Stimulated activated naive B cell treated with anti-CD40 and anti-IgM and Interleukin-4, amounts not matched to agents 10 μg/mL and 1 μg/mL and 100 μg/mL, for 72 hours (primary cell): Measurements from ENCODE around the gene ABL1.

Source experiments
- ATAC-seq, 2 donors: fragments of 150-1000 bp; cut with Tn5 transposase; replicated peaks; 2 replicates each; pipeline ENCODE4 v1.10.0; 2021; ENCODE audit warnings: moderate library complexity in 1 of 2
- DNase-seq: peaks from one replicate; pipeline ENCODE4 v3.0.0; 2021
- H3K27ac Mint-ChIP-seq: one replicate; pipeline ENCODE4 v1.8.0; 2022; ENCODE audit warnings: mild to moderate bottlenecking, mixed read lengths
- H3K27me3 Mint-ChIP-seq, 2 donors: one replicate each; pipeline ENCODE4 v1.8.0; 2022; ENCODE audit warnings: mixed read lengths in 2 of 2
- H3K36me3 Mint-ChIP-seq, 2 donors: one replicate each; pipeline ENCODE4 v1.8.0; 2022; ENCODE audit warnings: mixed read lengths in 2 of 2, mild to moderate bottlenecking in 1 of 2
- H3K4me1 Mint-ChIP-seq, 2 donors: one replicate each; pipeline ENCODE4 v1.8.0; 2022; ENCODE audit warnings: mixed read lengths in 2 of 2, mild to moderate bottlenecking in 1 of 2
- H3K4me3 Mint-ChIP-seq, 2 donors: one replicate each; pipeline ENCODE4 v1.8.0; 2022; ENCODE audit warnings: mild to moderate bottlenecking in 2 of 2, mixed read lengths in 2 of 2, moderate library complexity in 1 of 2
- H3K9me3 Mint-ChIP-seq, 2 donors: one replicate each; pipeline ENCODE4 v1.8.0; 2022; ENCODE audit warnings: mixed read lengths in 2 of 2, mild to moderate bottlenecking in 1 of 2

The ABL1 gene

GRCh38 chr9:130900701-130901497, 65.8 kb downstream of the ABL1 start:
- Mint-ChIP-seq H3K4me3 (no peak overlapping the region), H3K9me3 (no peaks in the 10 kb centered on the region), H3K27ac (no peak overlapping the region), H3K27me3 (peaks cover 16 to 20% of the 10 kb centered on the region in 2 donors), H3K36me3 (no peaks in the 10 kb centered on the region), H3K4me1 (no peaks in the 10 kb centered on the region)
- DNase-seq (no peak), ATAC-seq (no peak)

GRCh38 chr9:130901498-130902203, 66.6 kb downstream of the ABL1 start:
- H3K27ac Mint-ChIP-seq = no peak overlapping the region
- H3K4me1 Mint-ChIP-seq = no peaks in the 10 kb centered on the region
- ATAC-seq (no peak), DNase-seq (no peak)
- H3K9me3 Mint-ChIP-seq = no peaks in the 10 kb centered on the region
- H3K4me3 Mint-ChIP-seq = no peak overlapping the region
- no peaks in the 10 kb centered on the region for H3K36me3 Mint-ChIP-seq
- H3K27me3 Mint-ChIP-seq = peaks cover 16 to 28% of the 10 kb centered on the region in 2 donors

- Mint-ChIP-seq H3K4me3 (no peak overlapping the region), H3K4me1 (no peaks in the 10 kb centered on the region), H3K9me3 (no peaks in the 10 kb centered on the region), H3K27ac (no peak overlapping the region), H3K27me3 (peaks cover 22 to 32% of the 10 kb centered on the region in 2 donors), H3K36me3 (no peaks in the 10 kb centered on the region)
- ATAC-seq (no peak), DNase-seq (no peak)
These were observed 67.4 kb downstream of the ABL1 start for GRCh38 chr9:130902204-130903185.

- DNase-seq (no peak), ATAC-seq (no peak)
- peaks cover 29 to 38% of the 10 kb centered on the region in 2 donors for H3K27me3 Mint-ChIP-seq
- H3K4me3 Mint-ChIP-seq = no peak overlapping the region
- H3K4me1 Mint-ChIP-seq = no peaks in the 10 kb centered on the region
- H3K27ac Mint-ChIP-seq = no peak overlapping the region
- H3K9me3 Mint-ChIP-seq = no peaks in the 10 kb centered on the region
- H3K36me3 Mint-ChIP-seq = no peaks in the 10 kb centered on the region
These were observed 68.4 kb downstream of the ABL1 start for GRCh38 chr9:130903194-130904069.

- ATAC-seq = no peak
- Mint-ChIP-seq H3K27me3 (peaks cover 29 to 40% of the 10 kb centered on the region in 2 donors), H3K4me1 (no peaks in the 10 kb centered on the region), H3K27ac (no peak overlapping the region), H3K4me3 (no peak overlapping the region), H3K36me3 (no peaks in the 10 kb centered on the region), H3K9me3 (no peaks in the 10 kb centered on the region)
- DNase-seq = no peak
These were observed 69.3 kb downstream of the ABL1 start for GRCh38 chr9:130904070-130905044.

GRCh38 chr9:130905125-130905901, 70.3 kb downstream of the ABL1 start:
- no peaks in the 10 kb centered on the region for H3K9me3 Mint-ChIP-seq
- H3K27ac Mint-ChIP-seq = no peak overlapping the region
- no peak for ATAC-seq
- peaks cover 28 to 35% of the 10 kb centered on the region in 2 donors for H3K27me3 Mint-ChIP-seq
- no peak for DNase-seq
- no peaks in the 10 kb centered on the region for H3K36me3 Mint-ChIP-seq
- H3K4me1 Mint-ChIP-seq = no peaks in the 10 kb centered on the region
- no peak overlapping the region for H3K4me3 Mint-ChIP-seq

- ATAC-seq (no peak), DNase-seq (no peak)
- no peaks in the 10 kb centered on the region for H3K4me1 Mint-ChIP-seq
- no peaks in the 10 kb centered on the region for H3K9me3 Mint-ChIP-seq
- no peak overlapping the region for H3K4me3 Mint-ChIP-seq
- peaks cover 20 to 27% of the 10 kb centered on the region in 2 donors for H3K27me3 Mint-ChIP-seq
- no peaks in the 10 kb centered on the region for H3K36me3 Mint-ChIP-seq
- H3K27ac Mint-ChIP-seq = no peak overlapping the region
These were observed 71.1 kb downstream of the ABL1 start for GRCh38 chr9:130905902-130906734.

- H3K27ac Mint-ChIP-seq = no peak overlapping the region
- no peak overlapping the region for H3K4me3 Mint-ChIP-seq
- no peaks in the 10 kb centered on the region for H3K4me1 Mint-ChIP-seq
- H3K9me3 Mint-ChIP-seq = no peaks in the 10 kb centered on the region
- ATAC-seq (no peak), DNase-seq (no peak)
- H3K27me3 Mint-ChIP-seq = peaks cover 18 to 26% of the 10 kb centered on the region in 2 donors
- H3K36me3 Mint-ChIP-seq = no peaks in the 10 kb centered on the region
These were observed 71.8 kb downstream of the ABL1 start for GRCh38 chr9:130906735-130907416.

GRCh38 chr9:130908146-130908877, 73.3 kb downstream of the ABL1 start:
- DNase-seq (no peak), ATAC-seq (no peak)
- peaks cover 18 to 29% of the 10 kb centered on the region in 2 donors for H3K27me3 Mint-ChIP-seq

GRCh38 chr9:130908878-130909355, 73.9 kb downstream of the ABL1 start:
- ATAC-seq = no peak
- Mint-ChIP-seq H3K27me3 (peaks cover 13 to 30% of the 10 kb centered on the region in 2 donors), H3K36me3 (no peaks in the 10 kb centered on the region), H3K4me1 (no peaks in the 10 kb centered on the region), H3K4me3 (no peak overlapping the region), H3K9me3 (no peaks in the 10 kb centered on the region), H3K27ac (no peak overlapping the region)
- no peak for DNase-seq

More at GRCh38 chr9:130908146-130908877, 73.3 kb downstream of the ABL1 start:
- Mint-ChIP-seq H3K9me3 (no peaks in the 10 kb centered on the region), H3K4me1 (no peaks in the 10 kb centered on the region), H3K27ac (no peak overlapping the region), H3K4me3 (no peak overlapping the region), H3K36me3 (no peaks in the 10 kb centered on the region)
